HEK293 (cell line): ENCODE data around the gene WFDC12.

Experiments used
- CTCF ChIA-PET: fragments of 350-600 bp; formaldehyde crosslinking; extraction: SDS; loops from one replicate; lab custom pipeline; 2021; ENCODE audit warnings: antibody characterized with exemption; lab: Yijun Ruan, JAX
- POLR2A ChIA-PET: fragments of 300-600 bp; formaldehyde crosslinking; extraction: SDS; loops from one replicate; lab custom pipeline; 2020; ENCODE audit warnings: antibody characterized with exemption, inconsistent platforms; lab: Yijun Ruan, JAX
- H3K27ac ChIP-seq: fragments of 200-500 bp; sonication (Bioruptor generic); 2 replicates; pipeline ENCODE4 v1.5.1; 2014; ENCODE audit warnings: low read depth, low read length, control low read depth, inconsistent platforms; ENCODE audit errors: extremely low read depth
- H3K36me3 ChIP-seq, 2 experiments: fragments of 200-500 bp in 1 of 2; sonication (Bioruptor generic) in 1 of 2; 1 replicate in 1 of 2; 2 replicates in 1 of 2; pipeline ENCODE4 v1.5.1; 2014 to 2017; ENCODE audit warnings: inconsistent platforms in 2 of 2, low read length in 2 of 2; ENCODE audit not compliant: control insufficient read depth in 2 of 2, insufficient read depth in 1 of 2
- H3K4me1 ChIP-seq: fragments of 200-500 bp; sonication (Bioruptor generic); 2 replicates; pipeline ENCODE4 v1.5.1; 2014; ENCODE audit warnings: mild to moderate bottlenecking, low read length, inconsistent platforms; ENCODE audit not compliant: control insufficient read depth, insufficient read depth
- H3K4me3 ChIP-seq: 2 replicates; pipeline ENCODE4 v1.5.1; 2011; ENCODE audit warnings: low read depth, mild to moderate bottlenecking, control low read depth, low read length, moderate library complexity
- H3K9me3 ChIP-seq: fragments of 200-500 bp; sonication (Bioruptor generic); 2 replicates; pipeline ENCODE4 v1.5.1; 2014; ENCODE audit warnings: low read depth, low read length, inconsistent platforms; ENCODE audit not compliant: control insufficient read depth, insufficient read depth
- GFI1B ChIP-seq: fragments of 450-650 bp; formaldehyde crosslinking; IDR thresholded peaks from 2 replicates; pipeline ENCODE4 v1.5.1; 2016; ENCODE audit warnings: missing biosample characterization, missing genetic modification characterization
- HOXD13 ChIP-seq: sonication (generic); formaldehyde crosslinking; IDR thresholded peaks from 2 replicates; pipeline ENCODE4 v1.8.0; 2022; ENCODE audit warnings: missing genetic modification reagents, borderline replicate concordance
- KLF1 ChIP-seq: fragments of 450-650 bp; formaldehyde crosslinking; IDR thresholded peaks from 2 replicates; pipeline ENCODE4 v1.5.1; 2016; ENCODE audit warnings: missing biosample characterization, missing genetic modification characterization
- KLF16 ChIP-seq: fragments of 450-650 bp; formaldehyde crosslinking; IDR thresholded peaks from 2 replicates; pipeline ENCODE4 v1.5.1; 2017; ENCODE audit warnings: missing biosample characterization, missing genetic modification characterization
- KLF17 ChIP-seq: fragments of 450-650 bp; formaldehyde crosslinking; IDR thresholded peaks from 2 replicates; pipeline ENCODE4 v1.5.1; 2016; ENCODE audit warnings: missing biosample characterization, missing genetic modification characterization
- PRDM4 ChIP-seq: fragments of 450-650 bp; formaldehyde crosslinking; IDR thresholded peaks from 2 replicates; pipeline ENCODE4 v1.5.1; 2017; ENCODE audit warnings: missing biosample characterization, missing genetic modification characterization
- REST ChIP-seq: fragments of 450-650 bp; formaldehyde crosslinking; IDR thresholded peaks from 2 replicates; pipeline ENCODE4 v1.5.1; 2016; ENCODE audit warnings: missing biosample characterization, missing genetic modification characterization
- TSHZ1 ChIP-seq: fragments of 450-650 bp; formaldehyde crosslinking; IDR thresholded peaks from 2 replicates; pipeline ENCODE4 v1.5.1; 2016; ENCODE audit warnings: missing biosample characterization, missing genetic modification characterization, borderline replicate concordance
- ZBTB1 ChIP-seq: fragments of 450-650 bp; formaldehyde crosslinking; IDR thresholded peaks from 2 replicates; pipeline ENCODE4 v1.5.1; 2016; ENCODE audit warnings: missing biosample characterization, missing genetic modification characterization
- ZBTB20 ChIP-seq: fragments of 450-650 bp; formaldehyde crosslinking; IDR thresholded peaks from 2 replicates; pipeline ENCODE4 v1.5.1; 2016; ENCODE audit warnings: missing biosample characterization, missing genetic modification characterization
- ZEB2 ChIP-seq: fragments of 450-650 bp; formaldehyde crosslinking; IDR thresholded peaks from 2 replicates; pipeline ENCODE4 v1.5.1; 2016; ENCODE audit warnings: missing biosample characterization, missing genetic modification characterization
- ZFHX2 ChIP-seq: fragments of 450-650 bp; formaldehyde crosslinking; conservative IDR thresholded peaks from 2 replicates; pipeline ENCODE4 v1.5.1; 2016; ENCODE audit warnings: missing biosample characterization, missing genetic modification characterization
- ZNF184 ChIP-seq: fragments of 450-650 bp; IDR thresholded peaks from 2 replicates; pipeline ENCODE4 v1.5.1; 2018; ENCODE audit warnings: missing biosample characterization, mild to moderate bottlenecking, missing genetic modification characterization
- ZNF24 ChIP-seq: fragments of 450-650 bp; formaldehyde crosslinking; IDR thresholded peaks from 2 replicates; pipeline ENCODE4 v1.5.1; 2016; ENCODE audit warnings: missing biosample characterization, missing genetic modification characterization
- ZNF416 ChIP-seq: fragments of 450-650 bp; formaldehyde crosslinking; IDR thresholded peaks from 2 replicates; pipeline ENCODE4 v1.5.1; 2016; ENCODE audit warnings: missing biosample characterization, missing genetic modification characterization
- ZNF514 ChIP-seq: fragments of 450-650 bp; formaldehyde crosslinking; IDR thresholded peaks from 2 replicates; pipeline ENCODE4 v1.5.1; 2016; ENCODE audit warnings: missing biosample characterization, missing genetic modification characterization
- ZNF521 ChIP-seq: fragments of 450-650 bp; formaldehyde crosslinking; IDR thresholded peaks from 2 replicates; pipeline ENCODE4 v1.5.1; 2017; ENCODE audit warnings: missing biosample characterization, mild to moderate bottlenecking, missing genetic modification characterization
- ZNF530 ChIP-seq: fragments of 450-650 bp; formaldehyde crosslinking; IDR thresholded peaks from 2 replicates; pipeline ENCODE4 v1.5.1; 2016; ENCODE audit warnings: low read depth, missing biosample characterization, missing genetic modification characterization
- ZNF621 ChIP-seq: fragments of 450-650 bp; formaldehyde crosslinking; IDR thresholded peaks from 2 replicates; pipeline ENCODE4 v1.5.1; 2017; ENCODE audit warnings: missing biosample characterization, missing genetic modification characterization
- ZNF623 ChIP-seq: fragments of 450-650 bp; formaldehyde crosslinking; IDR thresholded peaks from 2 replicates; pipeline ENCODE4 v1.5.1; 2016; ENCODE audit warnings: missing biosample characterization, missing genetic modification characterization
- ZNF654 ChIP-seq: fragments of 450-650 bp; formaldehyde crosslinking; IDR thresholded peaks from 2 replicates; pipeline ENCODE4 v1.5.1; 2016; ENCODE audit warnings: low read depth, missing biosample characterization, missing genetic modification characterization
- ZNF701 ChIP-seq: fragments of 450-650 bp; formaldehyde crosslinking; IDR thresholded peaks from 2 replicates; pipeline ENCODE4 v1.5.1; 2016; ENCODE audit warnings: missing biosample characterization, missing genetic modification characterization
- ZNF747 ChIP-seq: fragments of 450-650 bp; formaldehyde crosslinking; IDR thresholded peaks from 2 replicates; pipeline ENCODE4 v1.5.1; 2016; ENCODE audit warnings: missing biosample characterization, missing genetic modification characterization
- ZNF837 ChIP-seq: fragments of 450-650 bp; formaldehyde crosslinking; IDR thresholded peaks from 2 replicates; pipeline ENCODE4 v1.5.1; 2016; ENCODE audit warnings: missing biosample characterization, missing genetic modification characterization
- ZSCAN23 ChIP-seq: fragments of 450-650 bp; formaldehyde crosslinking; IDR thresholded peaks from 2 replicates; pipeline ENCODE4 v1.5.1; 2016; ENCODE audit warnings: missing biosample characterization, missing genetic modification characterization
- ZSCAN4 ChIP-seq: fragments of 450-650 bp; formaldehyde crosslinking; IDR thresholded peaks from 2 replicates; pipeline ENCODE4 v1.5.1; 2017; ENCODE audit warnings: missing biosample characterization, missing genetic modification characterization

WFDC12 gene

GRCh38 chr20:45110301-45110700 is 14.0 kb downstream of the WFDC12 start:
- H3K4me3 ChIP-seq = no peak overlapping the region
- no peak overlapping the region for H3K27ac ChIP-seq
- H3K4me1 ChIP-seq = no peaks in the 10 kb centered on the region
- TF ChIP-seq ZNF623 (tag by site-specific recombination) (no peak), REST (tag by site-specific recombination) (no peak), ZNF701 (no peak), TSHZ1 (tag by site-specific recombination) (no peak), ZBTB1 (tag by site-specific recombination) (no peak), ZNF521 (tag by site-specific recombination) (no peak), ZNF837 (tag by site-specific recombination) (no peak), ZEB2 (tag by site-specific recombination) (no peak), ZNF747 (tag by site-specific recombination) (no peak), ZNF654 (tag by site-specific recombination) (no peak), KLF16 (tag by site-specific recombination) (no peak), ZSCAN4 (no peak)
- TF ChIP-seq, all 188 proteins: peak for 0
- Histone ChIP-seq H3K36me3 (no peaks in the 10 kb centered on the region), H3K9me3 (no peaks in the 10 kb centered on the region)
- ChIA-PET POLR2A (no interaction called here), CTCF (interaction anchor here (0.6 to 6.3 kb wide), 8 partner anchors 8 to 201 kb away, joined by 3 to 44 read pairs (median 5); no protein-coding TSS in a partner anchor)

- no peak overlapping the region for H3K27ac ChIP-seq
- no peak overlapping the region for H3K4me3 ChIP-seq
- CTCF ChIA-PET = interaction anchor here (0.8 to 6.3 kb wide), 5 partner anchors 10 to 363 kb away, joined by 3 to 44 read pairs (median 5); no protein-coding TSS in a partner anchor
- no peaks in the 10 kb centered on the region for H3K36me3 ChIP-seq
- POLR2A ChIA-PET = no interaction called here
- no peaks in the 10 kb centered on the region for H3K4me1 ChIP-seq
- H3K9me3 ChIP-seq = no peaks in the 10 kb centered on the region
- TF ChIP-seq ZNF514 (tag by site-specific recombination) = no peak
- no peak for TF ChIP-seq ZNF416 (tag by site-specific recombination)
- TF ChIP-seq KLF1 (tag by site-specific recombination) = no peak
- TF ChIP-seq HOXD13 (CRISPR knock-in tag) = no peak
- no peak for TF ChIP-seq GFI1B
- no peak for TF ChIP-seq ZNF530 (tag by site-specific recombination)
- no peak for TF ChIP-seq ZBTB20
- no peak for TF ChIP-seq ZNF837 (tag by site-specific recombination)
- TF ChIP-seq ZSCAN23 (tag by site-specific recombination) = no peak
- no peak for TF ChIP-seq ZNF621 (tag by site-specific recombination)
- no peak for TF ChIP-seq PRDM4 (tag by site-specific recombination)
- no peak for TF ChIP-seq ZFHX2 (tag by site-specific recombination)
- TF ChIP-seq ZNF24 (tag by site-specific recombination) = no peak
- no peak for TF ChIP-seq ZNF184 (tag by site-specific recombination)
- no peak for TF ChIP-seq KLF17 (tag by site-specific recombination)
Observed at GRCh38 chr20:45109634-45110033, 14.6 kb downstream of the WFDC12 start.
